Activated CD4-positive, alpha-beta T cell treated with anti-CD3 and anti-CD28 coated beads, Interleukin-2, amount 50 U/mL, for 48 hours (primary cell): ENCODE results near the gene P2RY6.
"Not testable (repeated sequence)": the region's sequence is repeated elsewhere in the genome, so short reads cannot be mapped to it uniquely, and the experiment has no call there.

ENCODE experiments used
- DNase-seq, 2 experiments: peaks; one replicate each; pipeline ENCODE4 v3.0.0-alpha.2; 2020

P2RY6 gene

GRCh38 chr11:73262851-73263495 lies 9.2 kb upstream of the P2RY6 start:
- DNase-seq, result no peak

- no peak for DNase-seq
Observed at GRCh38 chr11:73263640-73264039, 8.5 kb upstream of the P2RY6 start.

- DNase-seq, result no peak
Observed at GRCh38 chr11:73265278-73265810, 6.8 kb upstream of the P2RY6 start.

GRCh38 chr11:73265853-73266645 lies 6.1 kb upstream of the P2RY6 start:
- no peak for DNase-seq

- DNase-seq, result no peak
Observed at GRCh38 chr11:73266646-73267020, 5.5 kb upstream of the P2RY6 start.

- DNase-seq, result no peak
Observed at GRCh38 chr11:73267122-73267846, 4.9 kb upstream of the P2RY6 start.

GRCh38 chr11:73267906-73268540 lies 4.1 kb upstream of the P2RY6 start:
- DNase-seq, result no peak

- no peak for DNase-seq
Observed at GRCh38 chr11:73268671-73269271, 3.4 kb upstream of the P2RY6 start.

GRCh38 chr11:73269459-73270015 lies 2.6 kb upstream of the P2RY6 start:
- DNase-seq, result no peak

GRCh38 chr11:73270016-73270854 lies 1.9 kb upstream of the P2RY6 start:
- no peak for DNase-seq

- DNase-seq, result no peak
Observed at GRCh38 chr11:73270855-73271477, 1.2 kb upstream of the P2RY6 start.

GRCh38 chr11:73271478-73271865 lies 666 bp upstream of the P2RY6 start:
- not testable (repeated sequence) for DNase-seq

- no peak for DNase-seq
Observed at GRCh38 chr11:73272680-73273038, 521 bp downstream of the P2RY6 start.

- no peak for DNase-seq
Observed at GRCh38 chr11:73273222-73273895, 1.2 kb downstream of the P2RY6 start.

GRCh38 chr11:73274191-73274590 lies 2.1 kb downstream of the P2RY6 start:
- not testable (repeated sequence) for DNase-seq

- no peak for DNase-seq
Observed at GRCh38 chr11:73274722-73275380, 2.7 kb downstream of the P2RY6 start.

- no peak for DNase-seq
Observed at GRCh38 chr11:73275381-73275750, 3.2 kb downstream of the P2RY6 start.

GRCh38 chr11:73277467-73277866 lies 5.3 kb downstream of the P2RY6 start:
- DNase-seq, result no peak

- no peak for DNase-seq
Observed at GRCh38 chr11:73280626-73281025, 8.5 kb downstream of the P2RY6 start.

- no peak for DNase-seq
Observed at GRCh38 chr11:73281201-73281741, 9.1 kb downstream of the P2RY6 start.
